Measurements from ENCODE around the gene GAL3ST1.
"Not testable (repeated sequence)": the region's sequence is repeated elsewhere in the genome, so short reads cannot be mapped to it uniquely, and the experiment has no call there.

DNA sequence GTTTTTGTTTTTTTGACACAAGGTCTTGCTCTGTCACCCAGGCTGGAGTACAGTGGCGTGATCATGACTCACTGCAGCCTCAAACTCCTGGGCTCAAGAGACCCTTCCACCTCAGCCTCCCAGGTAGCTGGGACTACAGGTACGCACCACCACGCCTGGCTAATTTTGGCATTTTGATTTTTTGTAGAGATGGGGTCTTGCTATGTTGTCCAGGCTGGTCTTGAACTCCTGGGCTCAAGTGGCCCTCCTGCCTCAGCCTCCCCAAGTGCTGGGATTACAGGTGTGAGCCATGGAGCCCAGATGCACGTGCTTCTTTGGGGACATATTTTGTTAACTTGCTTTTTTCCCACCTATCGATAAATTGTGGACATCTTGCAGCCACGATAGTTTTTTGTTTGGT is 7.2 kb downstream of the GAL3ST1 start:
- not testable (repeated sequence) for TF ChIP-seq EZH2phosphoT487 (IDR thresholded peaks at IDR 0.05; ENCODE audit: low read depth, severe bottlenecking, unreplicated experiment); EZH2 (IDR thresholded peaks at IDR 0.05; ENCODE audit: borderline replicate concordance)
- TF ChIP-seq, protein P1, sequence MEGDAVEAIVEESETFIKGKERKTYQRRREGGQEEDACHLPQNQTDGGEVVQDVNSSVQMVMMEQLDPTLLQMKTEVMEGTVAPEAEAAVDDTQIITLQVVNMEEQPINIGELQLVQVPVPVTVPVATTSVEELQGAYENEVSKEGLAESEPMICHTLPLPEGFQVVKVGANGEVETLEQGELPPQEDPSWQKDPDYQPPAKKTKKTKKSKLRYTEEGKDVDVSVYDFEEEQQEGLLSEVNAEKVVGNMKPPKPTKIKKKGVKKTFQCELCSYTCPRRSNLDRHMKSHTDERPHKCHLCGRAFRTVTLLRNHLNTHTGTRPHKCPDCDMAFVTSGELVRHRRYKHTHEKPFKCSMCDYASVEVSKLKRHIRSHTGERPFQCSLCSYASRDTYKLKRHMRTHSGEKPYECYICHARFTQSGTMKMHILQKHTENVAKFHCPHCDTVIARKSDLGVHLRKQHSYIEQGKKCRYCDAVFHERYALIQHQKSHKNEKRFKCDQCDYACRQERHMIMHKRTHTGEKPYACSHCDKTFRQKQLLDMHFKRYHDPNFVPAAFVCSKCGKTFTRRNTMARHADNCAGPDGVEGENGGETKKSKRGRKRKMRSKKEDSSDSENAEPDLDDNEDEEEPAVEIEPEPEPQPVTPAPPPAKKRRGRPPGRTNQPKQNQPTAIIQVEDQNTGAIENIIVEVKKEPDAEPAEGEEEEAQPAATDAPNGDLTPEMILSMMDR (IDR thresholded peaks at IDR 0.05; ENCODE audit: poor library complexity): not testable (repeated sequence)
